Measurements from ENCODE around the gene CMC2. TPM values are rescaled to one million over a fixed set of nuclear protein-coding genes. Genes with fewer than 3 reads are reported as not detected.
A peak's percentile ranks its signal among the peaks of the same experiment; 100 is the strongest.

CMC2 gene
- total and polyA plus RNA-seq, 7 donors, result 58.8 to 334 (median 121) TPM

DNA sequence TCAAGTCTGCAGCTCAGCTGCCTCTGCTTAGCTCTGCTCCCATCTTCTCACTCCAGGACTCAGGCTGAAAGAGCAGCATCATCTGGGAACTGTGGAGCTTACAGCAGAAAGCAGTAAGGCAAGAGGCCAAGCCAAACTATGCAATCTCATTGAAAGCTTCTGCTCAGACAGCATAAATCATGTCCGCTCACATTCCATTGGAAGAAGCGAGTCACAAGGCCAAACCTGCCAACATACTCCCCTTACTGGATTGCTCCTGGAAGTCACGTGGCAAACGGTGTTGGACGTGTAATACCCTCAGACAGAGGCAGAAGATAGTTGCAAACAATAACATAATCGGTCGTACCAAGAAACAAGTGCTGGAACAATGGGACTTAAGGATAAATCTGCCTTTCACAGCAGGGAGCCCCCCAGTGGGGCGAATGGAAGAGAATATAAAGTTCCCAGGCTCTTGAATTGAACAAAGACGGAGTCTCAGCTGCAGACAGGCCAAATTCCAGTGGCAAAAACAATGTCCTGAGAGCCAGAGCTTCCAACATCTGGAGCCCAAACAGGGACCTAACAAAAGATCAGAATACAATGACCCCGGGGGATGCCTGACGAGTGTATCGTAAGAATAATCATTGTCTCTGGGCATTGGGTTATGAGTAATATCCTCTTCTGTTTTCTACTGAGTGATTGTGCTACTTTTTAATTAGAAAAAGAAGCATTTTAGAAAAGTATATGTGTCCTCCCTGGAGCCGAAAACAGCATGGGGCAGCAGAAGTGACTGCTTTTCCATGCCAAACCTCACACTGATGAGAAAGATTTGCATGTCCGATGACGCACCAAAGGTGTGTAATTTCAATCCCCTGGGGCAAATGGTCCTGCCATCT is 68.4 kb downstream of the CMC2 start:
- no peaks in the 10 kb centered on the region for H3K9me3 ChIP-seq
- H3K4me3 ChIP-seq, result no peak overlapping the region
- H3K36me3 ChIP-seq (ENCODE audit: insufficient read depth in 1 of 2, low read depth in 1 of 2), result no peaks in the 10 kb centered on the region
- H3K27me3 ChIP-seq (ENCODE audit: insufficient read depth in 3 of 3, low read length in 2 of 3), result no peaks in the 10 kb centered on the region
- TF ChIP-seq, protein P1, sequence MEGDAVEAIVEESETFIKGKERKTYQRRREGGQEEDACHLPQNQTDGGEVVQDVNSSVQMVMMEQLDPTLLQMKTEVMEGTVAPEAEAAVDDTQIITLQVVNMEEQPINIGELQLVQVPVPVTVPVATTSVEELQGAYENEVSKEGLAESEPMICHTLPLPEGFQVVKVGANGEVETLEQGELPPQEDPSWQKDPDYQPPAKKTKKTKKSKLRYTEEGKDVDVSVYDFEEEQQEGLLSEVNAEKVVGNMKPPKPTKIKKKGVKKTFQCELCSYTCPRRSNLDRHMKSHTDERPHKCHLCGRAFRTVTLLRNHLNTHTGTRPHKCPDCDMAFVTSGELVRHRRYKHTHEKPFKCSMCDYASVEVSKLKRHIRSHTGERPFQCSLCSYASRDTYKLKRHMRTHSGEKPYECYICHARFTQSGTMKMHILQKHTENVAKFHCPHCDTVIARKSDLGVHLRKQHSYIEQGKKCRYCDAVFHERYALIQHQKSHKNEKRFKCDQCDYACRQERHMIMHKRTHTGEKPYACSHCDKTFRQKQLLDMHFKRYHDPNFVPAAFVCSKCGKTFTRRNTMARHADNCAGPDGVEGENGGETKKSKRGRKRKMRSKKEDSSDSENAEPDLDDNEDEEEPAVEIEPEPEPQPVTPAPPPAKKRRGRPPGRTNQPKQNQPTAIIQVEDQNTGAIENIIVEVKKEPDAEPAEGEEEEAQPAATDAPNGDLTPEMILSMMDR (IDR thresholded peaks at IDR 0.05), result no peak
- no peak overlapping the region for H3K27ac ChIP-seq
- no peaks in the 10 kb centered on the region for H3K4me1 ChIP-seq
- DNase-seq (peak; percentile 56 to 63), ATAC-seq (peak; percentile 21 to 77 (median 69))
- WGBS, 3 donors, result 54 to 55% (median 54%) methylated on average over 15 of the region's 15 CpGs
- intact Hi-C loops (cut with DNase I), result no loop called here

- intact Hi-C loops (cut with DNase I), result no loop called here
Observed at GRCh38 chr16:80936410-80936809, 70.3 kb downstream of the CMC2 start.

DNA sequence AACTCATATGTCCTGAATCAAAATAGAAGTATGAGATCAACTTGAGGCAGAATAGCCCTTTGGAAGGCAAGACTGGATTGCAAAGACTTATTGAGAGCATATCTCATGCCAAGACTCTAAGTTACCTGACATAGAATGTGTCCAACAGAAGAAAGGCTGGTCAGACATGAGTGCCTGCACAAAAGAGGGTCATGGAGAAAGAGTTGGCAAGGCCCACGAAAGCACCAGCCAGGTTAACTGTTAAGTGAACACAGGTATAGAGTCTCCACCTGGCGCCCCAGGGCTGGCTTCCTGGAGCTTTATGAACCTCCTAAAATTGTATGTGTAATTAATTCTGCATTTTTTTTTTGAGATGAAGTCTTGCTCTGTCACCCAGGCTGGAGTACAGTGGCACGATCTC is 71.0 kb downstream of the CMC2 start:
- H3K27ac ChIP-seq, result no peak overlapping the region
- no peaks in the 10 kb centered on the region for H3K36me3 ChIP-seq (ENCODE audit: insufficient read depth in 1 of 2, low read depth in 1 of 2)
- intact Hi-C loops (cut with DNase I), result no loop called here
- WGBS, 3 donors, result 88 to 95% (median 89%) methylated on average over 3 of the region's 3 CpGs
- no peaks in the 10 kb centered on the region for H3K9me3 ChIP-seq
- TF ChIP-seq, protein P1 (IDR thresholded peaks at IDR 0.05), result no peak
- H3K27me3 ChIP-seq (ENCODE audit: insufficient read depth in 3 of 3, low read length in 2 of 3), result no peaks in the 10 kb centered on the region
- ATAC-seq (no peak), DNase-seq (no peak)
- peaks cover 8% of the 10 kb centered on the region for H3K4me1 ChIP-seq
- no peak overlapping the region for H3K4me3 ChIP-seq

More at GRCh38 chr16:80936410-80936809, 70.3 kb downstream of the CMC2 start:
- H3K9me3 ChIP-seq, result no peaks in the 10 kb centered on the region
- H3K27ac ChIP-seq, result no peak overlapping the region
- DNase-seq (no peak), ATAC-seq (no peak)
- no peaks in the 10 kb centered on the region for H3K27me3 ChIP-seq (ENCODE audit: insufficient read depth in 3 of 3, low read length in 2 of 3)
- H3K36me3 ChIP-seq (ENCODE audit: insufficient read depth in 1 of 2, low read depth in 1 of 2), result no peaks in the 10 kb centered on the region
- no peak overlapping the region for H3K4me3 ChIP-seq
- TF ChIP-seq, protein P1 (IDR thresholded peaks at IDR 0.05), result no peak
- H3K4me1 ChIP-seq, result peaks cover 8% of the 10 kb centered on the region
- WGBS, 3 donors, result 52 to 57% (median 56%) methylated on average over 2 of the region's 2 CpGs

- peak overlapping the region; percentile 78 for H3K27ac ChIP-seq
- H3K4me1 ChIP-seq, result peaks cover 8% of the 10 kb centered on the region
- no peaks in the 10 kb centered on the region for H3K9me3 ChIP-seq
- DNase-seq, result peak; percentile 61 to 78
- H3K4me3 ChIP-seq, result peak overlapping the region; percentile 72
- H3K36me3 ChIP-seq (ENCODE audit: insufficient read depth in 1 of 2, low read depth in 1 of 2), result no peaks in the 10 kb centered on the region
- TF ChIP-seq, protein P1 (IDR thresholded peaks at IDR 0.05), result no peak
- ATAC-seq, result peak; percentile 59 to 82 (median 68)
- 10 to 19% (median 16%) methylated on average over 20 of the region's 20 CpGs for WGBS, 3 donors
- no peaks in the 10 kb centered on the region for H3K27me3 ChIP-seq (ENCODE audit: insufficient read depth in 3 of 3, low read length in 2 of 3)
- intact Hi-C loops (cut with DNase I), result loop anchor here in 1 of 2 donors (5.0 kb wide), 1 partner anchor 70 kb away; no protein-coding TSS in a partner anchor
Observed at GRCh38 chr16:80932708-80933095, 74.0 kb downstream of the CMC2 start.
